ENCODE results near the gene PANK2.
"Not testable (repeated sequence)": the region's sequence is repeated elsewhere in the genome, so short reads cannot be mapped to it uniquely, and the experiment has no call there.

- not testable (repeated sequence) for TF ChIP-seq CTCF (IDR thresholded peaks at IDR 0.05 in 8 of 11, conservative IDR thresholded peaks at IDR 0.05 in 3 of 11); POLR2A (IDR thresholded peaks at IDR 0.05); POLR2AphosphoS5 (IDR thresholded peaks at IDR 0.05)
Observed at GRCh38 chr20:3840201-3840600, 49.0 kb upstream of the PANK2 start.

Measured in spleen (tissue), 7 donors.